ENCODE measurements around the gene ABCD3. TPM values are rescaled to one million over a fixed set of nuclear protein-coding genes. Genes with fewer than 3 reads are reported as not detected.

The ABCD3 gene
- total RNA-seq, 1 donor from 2014 or later: 25.8 TPM

DNA sequence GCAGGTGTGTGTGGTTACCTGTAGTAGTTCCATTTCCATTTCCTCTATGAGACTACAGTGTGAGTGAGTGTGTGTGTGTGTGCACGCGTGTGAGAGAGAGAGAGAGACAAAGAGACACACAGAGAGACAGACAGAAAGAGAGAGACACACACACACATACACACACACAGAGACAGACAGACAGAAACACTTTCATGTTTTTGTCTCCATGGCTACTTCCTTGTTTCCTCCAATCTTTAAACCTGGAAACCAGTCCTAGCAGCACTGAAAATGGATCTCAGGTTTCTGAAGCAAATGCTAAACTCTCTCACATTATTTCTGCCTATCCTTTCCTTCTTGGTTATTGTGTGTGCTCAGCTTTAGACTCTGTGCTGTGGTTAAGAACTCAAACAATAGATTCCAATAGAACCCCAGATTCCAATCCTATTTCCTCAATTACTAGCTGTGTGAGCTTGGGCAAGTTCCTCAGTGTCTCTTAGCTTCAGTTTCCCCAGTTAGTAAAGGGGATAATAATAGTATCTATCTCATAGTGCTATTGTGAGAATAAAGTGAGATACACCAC is 22.4 kb upstream of the ABCD3 start:
- TF ChIP-seq, protein P1, sequence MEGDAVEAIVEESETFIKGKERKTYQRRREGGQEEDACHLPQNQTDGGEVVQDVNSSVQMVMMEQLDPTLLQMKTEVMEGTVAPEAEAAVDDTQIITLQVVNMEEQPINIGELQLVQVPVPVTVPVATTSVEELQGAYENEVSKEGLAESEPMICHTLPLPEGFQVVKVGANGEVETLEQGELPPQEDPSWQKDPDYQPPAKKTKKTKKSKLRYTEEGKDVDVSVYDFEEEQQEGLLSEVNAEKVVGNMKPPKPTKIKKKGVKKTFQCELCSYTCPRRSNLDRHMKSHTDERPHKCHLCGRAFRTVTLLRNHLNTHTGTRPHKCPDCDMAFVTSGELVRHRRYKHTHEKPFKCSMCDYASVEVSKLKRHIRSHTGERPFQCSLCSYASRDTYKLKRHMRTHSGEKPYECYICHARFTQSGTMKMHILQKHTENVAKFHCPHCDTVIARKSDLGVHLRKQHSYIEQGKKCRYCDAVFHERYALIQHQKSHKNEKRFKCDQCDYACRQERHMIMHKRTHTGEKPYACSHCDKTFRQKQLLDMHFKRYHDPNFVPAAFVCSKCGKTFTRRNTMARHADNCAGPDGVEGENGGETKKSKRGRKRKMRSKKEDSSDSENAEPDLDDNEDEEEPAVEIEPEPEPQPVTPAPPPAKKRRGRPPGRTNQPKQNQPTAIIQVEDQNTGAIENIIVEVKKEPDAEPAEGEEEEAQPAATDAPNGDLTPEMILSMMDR (IDR thresholded peaks at IDR 0.05; ENCODE audit: insufficient read depth, low read length, poor library complexity, severe bottlenecking): no peak
- DNase-seq (ENCODE audit: low read depth): no peak
- H3K36me3 ChIP-seq (ENCODE audit: control insufficient read depth, insufficient read depth, low read length): no peaks in the 10 kb centered on the region
- no peak overlapping the region for H3K4me3 ChIP-seq (ENCODE audit: low read depth, low read length)
- H3K27me3 ChIP-seq (ENCODE audit: control insufficient read depth, insufficient read depth, low read length): no peaks in the 10 kb centered on the region

DNA sequence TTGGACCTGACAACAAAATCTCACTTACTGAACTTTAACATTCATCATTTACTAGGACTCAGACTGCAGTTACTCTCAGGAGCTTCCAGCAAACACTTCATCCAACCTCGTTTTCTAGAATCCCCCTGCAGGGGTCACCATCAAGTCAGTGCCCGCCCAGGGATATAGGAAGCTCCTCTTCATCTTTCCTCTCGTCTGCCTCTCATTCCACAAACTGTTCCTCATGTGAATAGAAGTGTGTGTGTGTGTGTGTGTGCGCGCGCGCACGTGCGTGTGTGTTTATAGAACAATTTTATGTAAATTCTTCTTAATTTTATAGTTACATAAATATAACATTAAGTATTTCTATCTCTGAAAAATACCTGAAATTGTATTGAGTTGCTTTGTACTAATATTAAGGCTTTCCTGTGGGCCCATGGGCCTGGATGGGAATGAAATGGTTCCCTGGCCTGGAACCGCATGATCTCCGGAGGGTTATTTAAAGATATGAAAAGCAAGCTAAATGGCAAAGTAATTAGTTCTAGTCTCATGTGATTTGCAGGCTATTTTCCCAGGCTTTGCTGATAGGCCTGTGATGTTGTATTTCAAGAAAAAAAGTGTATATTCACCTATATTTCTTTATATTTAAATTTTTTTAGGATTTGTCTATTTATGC is 21.7 kb upstream of the ABCD3 start:
- Histone ChIP-seq H3K36me3 (ENCODE audit: control insufficient read depth, insufficient read depth, low read length) (no peaks in the 10 kb centered on the region), H3K27me3 (ENCODE audit: control insufficient read depth, insufficient read depth, low read length) (no peaks in the 10 kb centered on the region), H3K4me3 (ENCODE audit: low read depth, low read length) (no peak overlapping the region)
- TF ChIP-seq, protein P1 (IDR thresholded peaks at IDR 0.05; ENCODE audit: insufficient read depth, low read length, poor library complexity, severe bottlenecking): no peak
- no peak for DNase-seq (ENCODE audit: low read depth)

DNA sequence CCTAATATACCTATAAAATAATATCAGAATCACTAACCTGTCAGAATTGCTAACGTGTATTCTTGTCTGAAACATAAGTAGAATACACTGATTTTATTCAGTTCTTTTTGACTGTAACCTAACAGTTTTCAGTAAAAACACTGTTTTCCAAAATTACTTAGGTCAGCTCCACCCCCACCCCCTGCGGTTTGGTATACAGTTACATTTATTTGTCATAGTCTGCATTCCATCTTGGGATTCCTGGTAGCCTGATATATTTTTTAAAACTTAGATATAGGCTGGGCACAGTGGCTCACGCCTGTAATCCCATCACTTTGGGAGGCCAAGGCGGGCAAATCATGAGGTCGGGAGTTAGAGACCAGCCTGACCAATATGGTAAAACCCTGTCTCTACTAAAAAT is 19.8 kb upstream of the ABCD3 start:
- Histone ChIP-seq H3K27me3 (ENCODE audit: control insufficient read depth, insufficient read depth, low read length) (no peaks in the 10 kb centered on the region), H3K36me3 (ENCODE audit: control insufficient read depth, insufficient read depth, low read length) (no peaks in the 10 kb centered on the region), H3K4me3 (ENCODE audit: low read depth, low read length) (no peak overlapping the region)
- TF ChIP-seq, protein P1 (IDR thresholded peaks at IDR 0.05; ENCODE audit: insufficient read depth, low read length, poor library complexity, severe bottlenecking): no peak
- DNase-seq (ENCODE audit: low read depth): no peak

DNA sequence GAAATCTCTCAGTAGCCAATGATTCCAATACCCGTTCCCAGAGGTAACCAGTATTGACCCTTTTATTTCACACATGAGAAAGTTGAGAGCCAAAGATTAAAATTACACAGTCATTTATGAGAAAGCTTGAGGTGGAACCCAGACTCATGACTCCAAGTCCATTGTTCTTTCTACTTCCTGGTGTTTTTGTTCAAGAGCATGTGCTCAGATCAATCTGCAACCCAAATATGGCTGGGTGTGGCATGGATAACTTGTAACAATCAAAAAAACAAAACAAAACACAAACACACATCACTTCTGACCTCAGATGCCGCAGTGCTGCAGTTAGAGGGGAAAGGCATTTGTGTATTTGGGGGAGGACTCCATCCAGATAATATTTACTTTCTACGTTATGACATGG is 18.7 kb upstream of the ABCD3 start:
- DNase-seq (ENCODE audit: low read depth): no peak
- Histone ChIP-seq H3K4me3 (ENCODE audit: low read depth, low read length) (no peak overlapping the region), H3K27me3 (ENCODE audit: control insufficient read depth, insufficient read depth, low read length) (no peaks in the 10 kb centered on the region), H3K36me3 (ENCODE audit: control insufficient read depth, insufficient read depth, low read length) (no peaks in the 10 kb centered on the region)
- TF ChIP-seq, protein P1 (IDR thresholded peaks at IDR 0.05; ENCODE audit: insufficient read depth, low read length, poor library complexity, severe bottlenecking): no peak

DNA sequence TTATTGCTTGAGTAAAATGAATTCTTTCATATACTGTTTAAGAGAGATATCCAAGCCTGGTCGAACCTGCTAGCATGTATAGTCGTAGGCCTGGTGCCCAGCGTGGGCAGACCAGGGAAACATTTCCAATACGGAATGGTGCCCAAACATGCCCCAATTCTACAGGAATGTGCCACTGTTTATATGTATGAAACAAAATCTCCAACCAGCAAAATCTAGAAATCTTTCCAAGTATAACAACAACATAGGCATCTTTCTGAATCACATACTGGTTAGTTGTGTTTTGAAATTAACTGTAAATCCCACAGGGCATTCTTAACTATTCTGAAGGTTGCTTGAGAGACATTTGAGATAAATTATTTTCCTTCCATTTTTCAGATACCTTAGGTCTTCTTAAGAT is 17.0 kb upstream of the ABCD3 start:
- H3K36me3 ChIP-seq (ENCODE audit: control insufficient read depth, insufficient read depth, low read length): no peaks in the 10 kb centered on the region
- TF ChIP-seq, protein P1 (IDR thresholded peaks at IDR 0.05; ENCODE audit: insufficient read depth, low read length, poor library complexity, severe bottlenecking): no peak
- H3K4me3 ChIP-seq (ENCODE audit: low read depth, low read length): no peak overlapping the region
- no peaks in the 10 kb centered on the region for H3K27me3 ChIP-seq (ENCODE audit: control insufficient read depth, insufficient read depth, low read length)
- no peak for DNase-seq (ENCODE audit: low read depth)

- no peak for DNase-seq (ENCODE audit: low read depth)
- H3K4me3 ChIP-seq (ENCODE audit: low read depth, low read length): no peak overlapping the region
- TF ChIP-seq, protein P1 (IDR thresholded peaks at IDR 0.05; ENCODE audit: insufficient read depth, low read length, poor library complexity, severe bottlenecking): no peak
- no peaks in the 10 kb centered on the region for H3K36me3 ChIP-seq (ENCODE audit: control insufficient read depth, insufficient read depth, low read length)
- H3K27me3 ChIP-seq (ENCODE audit: control insufficient read depth, insufficient read depth, low read length): no peaks in the 10 kb centered on the region
Observed at GRCh38 chr1:94406446-94406845, 11.7 kb upstream of the ABCD3 start.

All from kidney epithelial cell (primary cell).